GM12878 (cell line): ENCODE results near the gene ABHD17A. TPM values are rescaled to one million over a fixed set of nuclear protein-coding genes. Genes with fewer than 3 reads are reported as not detected.

Experiments used
- ASH2L ChIP-seq: fragments of 300-600, 200-600 bp; sonication (generic); IDR thresholded peaks from 2 replicates; pipeline ENCODE4 v1.6.1; 2017; ENCODE audit warnings: low read depth, mild to moderate bottlenecking, borderline replicate concordance
- BCL3 ChIP-seq: IDR thresholded peaks from 2 replicates; pipeline ENCODE4 v1.6.1; 2011; ENCODE audit warnings: borderline replicate concordance, low read depth, mild to moderate bottlenecking, moderate library complexity, low read length; ENCODE audit not compliant: insufficient read depth, poor library complexity, severe bottlenecking
- BCLAF1 ChIP-seq: fragments of 450-650 bp; IDR thresholded peaks from 2 replicates; pipeline ENCODE4 v1.6.1; 2017; ENCODE audit warnings: antibody characterized with exemption, mild to moderate bottlenecking, moderate library complexity
- CBX5 ChIP-seq: sonication (generic); IDR thresholded peaks from 2 replicates; pipeline ENCODE4 v1.6.1; 2016; ENCODE audit warnings: low read depth, moderate library complexity, mild to moderate bottlenecking, inconsistent platforms
- CEBPB ChIP-seq, 2 experiments: fragments of 150-350 bp in 1 of 2; IDR thresholded peaks; 2 replicates each; pipeline ENCODE4 v1.6.1; 2012 to 2014; ENCODE audit warnings: low read depth in 2 of 2, low read length in 2 of 2, borderline replicate concordance in 1 of 2, inconsistent platforms in 1 of 2
- ELK1 ChIP-seq: IDR thresholded peaks from 2 replicates; pipeline ENCODE4 v1.6.1; 2012; ENCODE audit warnings: low read depth, low read length, improper control_type of control experiment
- HCFC1 ChIP-seq: fragments of 150-350 bp; IDR thresholded peaks from 2 replicates; pipeline ENCODE4 v1.6.1; 2014; ENCODE audit warnings: low read length
- HSF1 ChIP-seq: fragments of 150-350 bp; IDR thresholded peaks from 2 replicates; pipeline ENCODE4 v1.6.1; 2014; ENCODE audit warnings: mild to moderate bottlenecking, low read depth, low read length
- IKZF2 ChIP-seq, 2 experiments: fragments of 450-650 bp; IDR thresholded peaks; 2 replicates each; pipeline ENCODE4 v1.6.1; 2017; ENCODE audit warnings: mild to moderate bottlenecking in 2 of 2, moderate library complexity in 2 of 2
- IRF4 ChIP-seq: IDR thresholded peaks from 2 replicates; pipeline ENCODE4 v1.6.1; 2011; ENCODE audit warnings: low read depth, low read length
- KDM1A ChIP-seq: fragments of 200-600 bp; sonication (generic); IDR thresholded peaks from 2 replicates; pipeline ENCODE4 v1.6.1; 2016; ENCODE audit warnings: borderline replicate concordance
- MYC ChIP-seq: IDR thresholded peaks from 2 replicates; pipeline ENCODE4 v1.6.1; 2011; ENCODE audit warnings: mild to moderate bottlenecking, low read length, moderate library complexity, inconsistent platforms; ENCODE audit not compliant: insufficient read depth, insufficient replicate concordance, insufficient read length, severe bottlenecking
- RBBP5 ChIP-seq: fragments of 200-600 bp; sonication (generic); conservative IDR thresholded peaks from 2 replicates; pipeline ENCODE4 v1.6.1; 2016
- RFX5 ChIP-seq: IDR thresholded peaks from 2 replicates; pipeline ENCODE4 v1.6.1; 2011; ENCODE audit warnings: low read depth, low read length, improper control_type of control experiment
- SP1 ChIP-seq: IDR thresholded peaks from one replicate; pipeline ENCODE4 v1.6.1; 2011; ENCODE audit warnings: low read depth, low read length
- SREBF1 ChIP-seq: IDR thresholded peaks from 2 replicates; pipeline ENCODE4 v1.6.1; 2012; ENCODE audit warnings: mild to moderate bottlenecking, low read length
- SREBF2 ChIP-seq: IDR thresholded peaks from 2 replicates; pipeline ENCODE4 v1.6.1; 2012; ENCODE audit warnings: mild to moderate bottlenecking, low read length
- STAT1 ChIP-seq: fragments of 450-650 bp; conservative IDR thresholded peaks from 2 replicates; pipeline ENCODE4 v1.6.1; 2014; ENCODE audit warnings: antibody characterized with exemption, mild to moderate bottlenecking
- YBX1 ChIP-seq: fragments of 450-650 bp; IDR thresholded peaks from 2 replicates; pipeline ENCODE4 v1.6.1; 2016; ENCODE audit warnings: antibody characterized with exemption
- ZNF217 ChIP-seq: fragments of 450-650 bp; IDR thresholded peaks from 2 replicates; pipeline ENCODE4 v1.6.1; 2017; ENCODE audit warnings: antibody characterized with exemption, mild to moderate bottlenecking
- polyA plus RNA-seq, 11 experiments: library from polyadenylated mRNA; depleted of rRNA in 4 of 11; unstranded in 6 of 11; stranded (reverse) in 5 of 11; fragments of >200 nt; fragmentation: Nextera tagmentation in 4 of 11; fragmentation: Illumina TruSeq in 1 of 11; extraction: Ambion mirVana in 4 of 11; extraction: Trizol in 1 of 11; gene quantifications; 1 replicate in 1 of 11; 2 replicates in 10 of 11; pipeline versions ENCODE4 v1.2.1 to v1.2.3, GENCODE V29; 2011 to 2016; ENCODE audit warnings: inconsistent platforms in 2 of 11, missing spikeins in 2 of 11, low read depth in 1 of 11
- total RNA-seq, 4 experiments: library from RNA; depleted of rRNA in 3 of 4; stranded (reverse); fragments of >200 nt in 3 of 4; fragmentation: Illumina TruSeq in 1 of 4; extraction: Trizol in 1 of 4; gene quantifications; 2 replicates each; pipeline versions ENCODE4 v1.2.1 to v1.2.3, GENCODE V29; 2013 to 2021

ABHD17A gene
- total and polyA plus RNA-seq, 10 of the 15 experiments (the other 5 are each of a cell fraction or from before 2014, with no cell fraction given): 0.13 to 126 (median 28.8) TPM; not detected in 1

GRCh38 chr19:1862424-1863327, 22.6 kb downstream of the ABHD17A start (continued):
- TF ChIP-seq HSF1: no peak
- TF ChIP-seq CBX5: no peak
- no peak for TF ChIP-seq HCFC1
- TF ChIP-seq SREBF2: no peak
- TF ChIP-seq SP1: no peak
- no peak for TF ChIP-seq ELK1
- TF ChIP-seq ZNF217: no peak
- TF ChIP-seq RBBP5: no peak
- TF ChIP-seq CEBPB (IDR thresholded peaks at IDR 0.05; ENCODE audit: borderline replicate concordance in 1 of 2, low read depth in 2 of 2, low read length in 2 of 2): no peak
- no peak for TF ChIP-seq BCL3
- no peak for TF ChIP-seq IKZF2 (IDR thresholded peaks at IDR 0.05)
- no peak for TF ChIP-seq ASH2L
- TF ChIP-seq KDM1A: no peak
- no peak for TF ChIP-seq BCLAF1
- no peak for TF ChIP-seq RFX5
- TF ChIP-seq STAT1: no peak
- no peak for TF ChIP-seq SREBF1
- no peak for TF ChIP-seq MYC
- no peak for TF ChIP-seq IRF4
- TF ChIP-seq YBX1: no peak
